Dermis blood vessel endothelial cell (primary cell): ENCODE measurements around the gene RPL9. TPM values are rescaled to one million over a fixed set of nuclear protein-coding genes. Genes with fewer than 3 reads are reported as not detected.
"Not testable (repeated sequence)": the region's sequence is repeated elsewhere in the genome, so short reads cannot be mapped to it uniquely, and the experiment has no call there.

Experiments
- DNase-seq: peaks from one replicate; pipeline ENCODE4 v3.0.0; 2010
- total RNA-seq: library from RNA; depleted of rRNA; stranded (reverse); fragments of >200 nt; gene quantifications from 2 replicates; pipeline ENCODE4 v1.2.3, GENCODE V29; 2014

Gene RPL9
- total RNA-seq = 906 and 3,299 TPM in 2 replicates

- peak; percentile 100 for DNase-seq
Observed at GRCh38 chr4:39458505-39459300, at the start of gene RPL9, which contains the start of gene LIAS. RPL9 (minus strand) TSS chr4:39458922; CDS start chr4:39458439, 483 bp downstream. LIAS (plus strand) TSS chr4:39459056; CDS start chr4:39459118, 62 bp downstream.

GRCh38 chr4:39505581-39505980, 46.9 kb upstream of the RPL9 start:
- DNase-seq = no peak

DNA sequence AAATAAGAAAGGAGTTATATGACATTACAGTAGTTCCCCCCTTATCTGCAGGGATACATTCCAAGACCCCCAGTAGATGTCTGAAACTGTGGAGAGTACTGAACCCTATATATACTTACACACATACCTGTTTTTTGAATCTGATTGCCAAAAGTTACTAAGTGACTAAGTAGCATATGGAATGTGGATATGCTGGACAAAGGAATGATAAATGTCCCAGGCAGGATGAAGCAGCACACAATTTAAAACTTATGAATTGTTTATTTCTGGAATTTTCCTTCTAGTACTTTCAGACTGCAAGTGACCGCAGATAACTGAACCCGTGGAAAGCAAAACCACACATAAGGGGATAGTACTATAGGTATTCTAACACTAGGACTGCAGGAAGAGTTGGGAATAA, 45.8 kb upstream of the RPL9 start:
- no peak for DNase-seq

GRCh38 chr4:39502664-39503035, 43.9 kb upstream of the RPL9 start:
- DNase-seq = not testable (repeated sequence)

DNA sequence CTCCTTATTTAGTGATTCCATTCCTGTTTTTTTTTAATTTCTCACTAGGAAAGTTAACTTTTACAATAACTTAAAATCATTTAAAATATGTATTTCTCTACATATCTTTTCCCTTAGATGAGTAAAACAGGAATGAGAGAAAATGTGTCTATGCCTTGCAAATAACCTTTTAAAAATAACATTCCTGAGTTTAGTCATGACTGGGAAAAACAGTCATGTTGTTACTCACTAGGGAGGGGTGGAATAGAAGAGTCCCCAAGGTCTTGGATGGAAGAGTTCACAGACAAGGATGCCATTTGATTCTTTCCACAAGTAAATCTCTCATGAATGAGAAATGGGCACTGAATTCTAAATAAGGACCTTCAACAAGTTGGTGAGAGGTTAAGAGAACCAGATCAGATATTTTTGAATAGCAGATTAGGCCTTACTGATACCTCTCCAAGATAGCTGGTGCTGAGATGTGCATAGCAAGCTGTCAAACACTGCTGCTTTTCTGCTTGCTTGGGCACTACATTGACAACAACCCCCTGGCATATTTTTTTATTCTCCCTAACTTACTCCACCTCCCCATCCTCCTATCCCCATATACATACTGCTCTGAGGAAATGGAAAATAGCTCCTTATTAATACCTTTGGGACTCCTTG, 43.4 kb upstream of the RPL9 start:
- DNase-seq = no peak

DNA sequence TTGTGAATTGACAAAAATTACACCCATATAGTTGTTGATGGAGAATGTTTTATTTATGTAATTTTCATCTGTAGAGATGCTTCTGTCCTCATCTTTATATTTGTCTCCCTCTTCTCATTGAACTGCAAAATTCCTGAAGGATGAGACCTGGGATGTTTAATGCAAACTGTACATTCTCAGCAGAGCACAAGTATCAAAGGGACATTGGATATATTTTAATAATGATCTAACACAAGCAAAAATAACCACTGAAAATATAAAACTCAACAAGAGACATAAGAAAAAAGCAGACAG, 40.0 kb upstream of the RPL9 start:
- no peak for DNase-seq

- no peak for DNase-seq
Observed at GRCh38 chr4:39497909-39498726, 39.4 kb upstream of the RPL9 start.

DNA sequence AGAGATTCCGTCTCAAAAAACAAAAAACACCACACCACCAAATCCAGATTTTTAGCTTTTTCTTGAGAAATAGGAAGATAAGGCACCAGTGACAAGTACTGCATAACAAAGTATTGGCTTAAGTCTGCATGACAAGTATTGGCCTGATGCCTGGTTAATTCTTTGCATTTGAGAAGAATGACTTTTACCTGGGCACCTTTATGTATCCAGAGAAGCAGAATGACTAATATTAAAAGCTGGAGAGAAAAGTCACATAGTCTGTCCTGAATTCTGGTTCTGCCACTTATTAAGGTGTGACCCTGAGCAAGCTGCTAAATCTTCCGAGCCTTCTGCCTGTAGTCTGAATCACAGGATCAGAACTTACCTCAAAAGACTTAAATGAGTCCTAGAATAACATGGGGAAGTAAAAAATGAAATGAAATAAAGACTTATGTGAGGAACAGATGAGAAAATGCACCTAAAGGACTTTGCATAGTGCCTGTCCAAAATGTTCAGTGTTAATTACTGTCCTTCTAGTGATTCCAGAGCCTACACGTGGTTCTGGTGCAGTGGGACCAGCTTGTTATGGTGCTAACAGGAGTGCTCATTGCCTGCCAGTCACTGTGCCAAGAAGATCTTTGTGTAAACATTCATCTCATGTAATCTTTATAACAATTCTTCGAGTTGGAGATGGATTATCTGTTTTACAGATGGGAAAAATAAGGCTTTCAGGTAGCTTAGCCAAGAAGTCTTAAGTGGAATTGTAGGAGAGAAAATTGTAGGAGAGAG, 36.9 kb upstream of the RPL9 start:
- no peak for DNase-seq

- no peak for DNase-seq
Observed at GRCh38 chr4:39494354-39494753, 35.6 kb upstream of the RPL9 start.

- no peak for DNase-seq
Observed at GRCh38 chr4:39490322-39490721, 31.6 kb upstream of the RPL9 start.

DNA sequence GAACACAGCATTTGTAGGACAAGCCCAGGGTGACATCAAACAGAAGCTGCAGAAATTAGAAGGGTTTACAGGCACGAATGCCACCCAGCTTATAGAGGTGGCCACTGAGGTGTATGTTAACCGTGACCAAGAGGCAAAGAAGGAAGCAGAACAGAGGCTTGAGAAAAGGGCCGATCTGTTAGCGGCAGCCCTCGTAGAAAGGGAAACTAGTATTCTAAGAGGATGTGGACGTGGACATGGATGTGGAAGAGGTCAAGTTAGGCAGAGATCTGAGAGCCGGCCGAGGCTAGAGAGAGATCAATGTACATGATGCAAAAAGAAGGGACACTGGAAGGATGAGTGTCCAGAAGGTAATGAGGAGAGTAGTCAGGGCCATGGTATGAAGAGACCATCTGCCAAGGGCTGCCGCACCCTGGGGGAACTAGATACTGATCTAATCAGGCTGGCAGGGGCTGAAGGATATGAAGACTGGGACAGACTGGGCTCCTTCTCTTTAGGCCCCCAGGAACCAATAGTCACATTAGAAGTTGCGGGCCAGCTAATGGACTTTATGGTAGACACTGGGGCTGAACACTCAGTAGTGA, 27.6 kb upstream of the RPL9 start:
- no peak for DNase-seq

GRCh38 chr4:39484582-39485272, 26.0 kb upstream of the RPL9 start:
- DNase-seq = no peak

- no peak for DNase-seq
Observed at GRCh38 chr4:39480902-39481695, 22.4 kb upstream of the RPL9 start.

GRCh38 chr4:39480251-39480650, 21.5 kb upstream of the RPL9 start:
- DNase-seq = no peak

DNA sequence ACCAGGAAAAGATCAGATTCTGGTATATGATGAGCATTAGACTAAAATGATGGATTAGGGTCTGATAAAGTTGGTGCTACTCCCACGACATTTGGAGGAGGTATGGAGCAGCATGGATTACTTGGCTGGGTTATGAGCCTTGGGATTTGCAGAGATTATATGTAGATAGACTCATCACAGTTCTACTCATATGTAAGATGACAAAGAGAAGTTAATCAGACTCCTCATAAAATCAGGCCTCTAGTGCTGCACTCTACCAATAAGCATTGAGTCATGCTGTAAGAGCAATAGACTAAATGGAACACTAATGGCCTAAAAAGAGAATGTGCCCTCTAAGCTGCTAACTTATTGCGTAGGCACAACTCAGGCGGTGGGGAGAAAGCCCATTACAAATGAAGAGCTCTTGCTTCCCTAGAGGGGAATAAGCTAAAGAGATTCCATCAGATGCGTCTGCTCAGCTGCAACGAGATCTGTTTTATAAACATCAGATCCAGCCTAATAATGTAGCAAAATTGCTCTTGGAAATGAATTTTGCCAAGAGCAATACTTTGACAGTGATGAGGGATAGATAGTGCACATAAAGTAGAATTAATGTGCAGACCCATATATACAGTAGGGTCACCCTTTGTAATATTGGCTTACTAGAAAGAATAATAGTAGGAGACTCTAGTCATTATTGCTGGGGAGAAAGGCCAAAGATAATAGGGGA, 17.6 kb upstream of the RPL9 start:
- DNase-seq = no peak

DNA sequence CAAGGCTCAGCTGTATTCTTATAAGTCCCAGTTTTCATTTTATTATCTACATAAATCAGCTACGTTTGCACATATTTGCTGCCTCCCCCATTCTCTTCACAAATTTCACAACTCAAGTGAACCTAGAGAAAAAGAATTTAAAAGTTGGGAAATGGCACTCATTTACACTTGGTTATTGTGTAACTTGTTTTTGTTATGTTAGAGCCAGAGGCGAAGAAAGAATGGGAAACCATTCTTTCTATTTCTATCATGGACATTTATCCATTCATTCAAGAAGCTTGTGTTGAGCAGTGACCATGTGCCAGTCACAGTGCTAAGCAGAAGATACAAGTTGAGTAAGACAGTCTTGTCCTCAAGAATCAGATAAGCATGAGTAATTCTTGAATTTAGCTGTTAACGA, 13.7 kb upstream of the RPL9 start:
- no peak for DNase-seq

GRCh38 chr4:39470402-39470801, 11.7 kb upstream of the RPL9 start:
- DNase-seq = no peak

GRCh38 chr4:39469429-39470077, 10.8 kb upstream of the RPL9 start:
- peak; percentile 91 for DNase-seq

GRCh38 chr4:39467464-39467863, 8.7 kb upstream of the RPL9 start:
- DNase-seq = no peak

- no peak for DNase-seq
Observed at GRCh38 chr4:39466747-39467146, 8.0 kb upstream of the RPL9 start.
